GM19351 (cell line): ENCODE measurements around the gene LSAMP.
"Not testable (repeated sequence)": the region's sequence is repeated elsewhere in the genome, so short reads cannot be mapped to it uniquely, and the experiment has no call there.

Experiments
- ATAC-seq: cut with Tn5 transposase; IDR thresholded peaks from one replicate; pipeline ENCODE4 v1.9.1; 2021; ENCODE audit warnings: mild to moderate bottlenecking, moderate library complexity; ENCODE audit not compliant: unreplicated experiment

Gene LSAMP

GRCh38 chr3:116129187-116129946 is 315.9 kb downstream of the LSAMP start:
- no peak for ATAC-seq

GRCh38 chr3:116127464-116127863 is 317.8 kb downstream of the LSAMP start:
- no peak for ATAC-seq

DNA sequence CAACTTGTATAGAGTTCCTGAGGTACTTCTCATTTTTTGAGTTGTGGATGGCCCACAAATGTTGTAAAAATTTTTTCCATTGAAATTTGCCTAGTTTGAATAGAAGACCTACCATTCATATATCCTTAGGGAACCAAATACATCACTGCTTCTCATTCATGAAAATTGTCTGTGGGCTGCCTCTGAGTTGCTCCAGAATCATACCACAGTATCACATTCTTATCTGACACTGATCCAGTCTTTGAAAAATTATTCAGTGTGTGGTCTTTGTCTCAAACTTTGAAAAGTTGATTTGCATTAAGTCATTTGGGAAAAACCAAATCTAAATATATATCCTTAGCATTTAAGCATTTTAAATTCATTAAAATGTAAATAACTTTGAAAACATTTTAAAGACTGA is 321.1 kb downstream of the LSAMP start:
- ATAC-seq, result no peak

GRCh38 chr3:116118475-116119169 is 326.7 kb downstream of the LSAMP start:
- ATAC-seq, result no peak

DNA sequence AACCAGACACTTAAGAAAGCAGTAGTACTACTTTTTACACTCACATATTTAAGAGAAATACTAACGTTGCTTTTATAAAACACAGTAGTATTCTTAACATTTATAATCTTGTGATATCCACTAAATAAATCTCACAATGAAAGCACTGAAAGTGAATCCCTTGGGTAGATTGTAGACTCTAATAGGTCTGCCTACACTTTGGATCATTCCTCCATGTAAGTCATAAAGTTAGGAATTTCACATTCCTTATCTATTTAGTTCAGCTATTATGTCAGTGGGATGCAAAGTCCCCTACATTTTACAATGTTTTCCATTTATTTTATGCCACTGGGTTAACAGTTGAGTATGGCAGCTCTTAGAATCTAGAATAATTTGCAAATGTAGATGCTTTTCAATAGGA is 330.7 kb downstream of the LSAMP start:
- ATAC-seq, result no peak

- no peak for ATAC-seq
These were observed 332.6 kb downstream of the LSAMP start for GRCh38 chr3:116112696-116113095.

DNA sequence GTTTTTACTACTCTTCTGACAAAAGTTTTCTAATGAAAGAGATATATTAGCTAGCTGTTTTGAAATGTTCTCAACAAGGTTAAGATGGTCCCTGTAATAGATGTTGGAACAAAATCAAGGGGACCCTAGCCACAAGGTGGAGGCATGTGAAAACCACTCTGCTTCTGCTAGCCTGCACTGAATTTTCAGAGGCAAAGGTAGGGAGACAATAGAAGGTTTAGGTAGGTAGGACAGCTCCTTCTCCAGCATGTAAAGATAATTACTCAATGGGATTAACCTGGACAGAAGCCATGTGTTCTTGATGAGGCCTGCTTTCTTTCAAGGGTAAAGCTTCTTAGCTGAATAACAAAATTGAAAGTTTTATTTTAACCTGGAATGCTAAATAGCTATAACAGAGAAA is 333.5 kb downstream of the LSAMP start:
- ATAC-seq, result no peak

DNA sequence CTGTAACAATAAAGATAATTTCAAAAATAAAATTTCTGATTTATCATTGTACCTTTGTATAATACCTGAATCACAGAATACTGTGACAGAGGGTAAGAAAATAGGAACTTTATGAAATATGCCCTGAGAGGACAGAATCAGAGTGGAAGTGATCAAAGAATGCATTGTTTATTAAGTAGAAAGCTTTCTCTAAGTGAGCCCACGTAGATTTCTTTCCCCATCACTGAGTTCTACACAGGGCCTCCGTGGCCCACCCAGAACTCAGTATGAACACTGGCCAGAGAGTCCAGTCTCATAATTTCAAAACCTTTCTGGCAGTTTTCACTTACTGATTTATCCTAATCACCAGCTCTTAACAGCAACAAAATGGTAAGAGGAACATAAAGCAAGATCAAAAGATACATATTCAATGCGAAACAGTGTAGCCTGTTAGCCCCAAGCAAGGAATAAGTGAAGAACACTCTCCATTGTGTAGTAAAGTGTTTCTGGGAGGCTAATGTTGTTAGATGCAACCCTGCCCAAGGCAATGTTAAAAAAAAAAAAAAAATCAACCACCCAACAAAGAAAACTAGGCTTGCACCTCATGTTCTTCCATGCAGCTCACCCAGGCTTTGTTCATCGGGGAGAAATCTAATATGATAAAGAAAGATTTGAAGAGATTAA is 341.3 kb downstream of the LSAMP start:
- ATAC-seq, result no peak

DNA sequence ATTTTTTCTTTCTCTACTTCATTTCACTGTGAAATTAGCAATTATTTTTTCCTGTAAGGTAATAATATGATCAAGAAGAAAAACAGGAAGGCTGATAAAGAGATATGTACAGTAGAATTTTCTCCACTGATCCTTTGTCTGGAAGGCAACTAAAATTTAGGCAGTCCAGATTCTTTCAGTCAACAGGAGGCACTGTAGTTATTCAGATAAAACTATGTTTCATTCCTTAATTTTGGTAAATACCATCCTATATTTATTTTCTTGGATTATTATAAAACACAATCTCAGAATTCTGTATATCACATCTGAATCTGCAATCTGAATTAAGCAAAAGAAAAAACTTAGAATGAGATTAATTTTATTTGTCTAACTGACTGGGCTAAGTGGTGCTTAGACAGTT is 343.2 kb downstream of the LSAMP start:
- no peak for ATAC-seq

GRCh38 chr3:116097226-116097625 is 348.1 kb downstream of the LSAMP start:
- no peak for ATAC-seq

DNA sequence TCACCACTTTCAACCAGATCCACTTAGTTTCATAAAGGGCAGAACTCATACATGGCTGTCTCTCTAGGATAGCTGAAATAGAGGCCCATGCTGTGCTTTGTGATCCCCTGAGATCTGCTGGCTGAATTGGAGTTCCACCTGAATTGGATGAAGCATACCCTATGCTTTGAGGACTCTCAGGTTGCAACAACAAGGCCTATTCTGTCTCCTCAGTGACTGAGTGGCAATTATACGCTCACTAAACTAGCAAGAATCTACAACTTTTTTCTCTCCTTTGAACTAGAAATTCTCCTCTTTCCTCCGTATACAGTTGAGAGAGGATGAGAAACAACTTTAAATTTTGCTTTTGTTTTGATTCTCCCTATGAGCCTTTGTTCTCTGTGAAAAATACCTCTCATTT is 348.7 kb downstream of the LSAMP start:
- no peak for ATAC-seq

- ATAC-seq, result no peak
These were observed 351.9 kb downstream of the LSAMP start for GRCh38 chr3:116093374-116093773.

DNA sequence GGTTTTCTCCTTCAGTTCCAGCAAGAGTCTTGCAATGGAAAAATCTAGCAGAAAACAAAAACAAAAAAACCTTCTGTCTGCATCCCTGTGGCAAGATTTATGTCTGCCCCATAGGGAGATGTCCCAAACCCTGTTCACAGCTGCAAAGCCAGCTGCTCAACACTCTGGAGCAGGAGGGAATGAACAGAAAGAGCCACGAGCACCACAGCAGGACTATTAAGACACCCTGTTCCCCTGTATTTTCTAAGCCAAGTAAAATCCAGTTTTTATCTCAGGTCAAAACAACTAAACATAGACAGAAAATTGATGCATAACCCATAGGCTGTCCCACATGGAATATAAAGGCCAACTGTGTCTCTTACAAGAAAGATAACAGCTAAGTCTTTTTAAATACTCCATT is 357.9 kb downstream of the LSAMP start:
- ATAC-seq, result no peak

DNA sequence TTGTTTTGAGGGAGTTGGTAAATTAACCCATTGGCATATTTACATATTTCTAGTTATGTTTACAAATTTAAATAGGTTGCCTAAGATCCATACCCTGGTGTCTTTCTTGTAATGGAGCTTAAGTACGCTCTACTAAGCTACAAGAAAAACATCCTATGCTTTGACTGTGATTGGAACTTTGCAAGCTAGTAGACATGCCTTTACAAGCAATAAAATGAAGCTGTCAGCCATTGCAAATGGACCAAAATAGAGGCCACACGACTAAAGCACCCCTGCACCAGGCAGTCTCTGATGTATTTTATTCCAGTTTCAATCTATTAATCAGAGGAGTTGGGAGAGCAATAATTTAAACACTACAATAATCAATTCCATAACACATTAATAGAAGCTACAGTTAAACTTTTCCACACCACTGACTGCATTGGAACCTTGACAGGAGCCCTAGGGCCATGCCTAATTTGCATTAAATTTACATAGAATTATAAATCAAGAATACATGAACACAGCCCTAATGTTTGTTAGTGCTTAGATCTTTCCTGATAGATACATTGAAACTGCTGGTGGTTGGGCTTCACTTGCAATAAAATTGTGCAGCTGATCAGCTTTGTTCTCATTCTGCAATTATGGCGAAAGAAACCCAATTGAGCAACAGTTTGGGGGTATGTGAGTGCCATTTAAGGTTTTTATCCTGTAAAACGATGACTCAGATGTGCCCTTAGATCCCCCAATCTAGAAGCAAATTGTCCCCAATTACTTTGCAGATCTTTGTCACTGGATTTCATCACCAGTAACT is 360.1 kb downstream of the LSAMP start:
- no peak for ATAC-seq

DNA sequence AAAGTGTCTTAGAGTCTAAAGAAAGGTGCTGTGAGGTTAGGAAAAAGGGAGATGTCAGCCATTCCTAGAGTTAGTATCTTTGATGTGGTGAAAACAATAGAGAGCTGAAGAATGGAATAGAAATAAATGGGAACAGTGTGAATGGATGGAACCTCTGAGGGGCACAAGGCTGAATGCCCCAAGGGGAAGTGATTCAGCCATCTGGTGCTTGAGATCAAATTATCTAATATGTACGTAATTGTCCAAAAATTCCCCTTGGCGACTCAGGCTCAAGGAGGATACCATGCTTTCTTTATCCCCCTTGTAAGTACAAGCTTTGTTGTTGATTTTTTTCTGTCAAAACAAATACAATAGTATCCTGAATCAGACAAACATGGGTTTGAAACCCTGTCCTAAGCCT is 361.6 kb downstream of the LSAMP start:
- ATAC-seq, result no peak

DNA sequence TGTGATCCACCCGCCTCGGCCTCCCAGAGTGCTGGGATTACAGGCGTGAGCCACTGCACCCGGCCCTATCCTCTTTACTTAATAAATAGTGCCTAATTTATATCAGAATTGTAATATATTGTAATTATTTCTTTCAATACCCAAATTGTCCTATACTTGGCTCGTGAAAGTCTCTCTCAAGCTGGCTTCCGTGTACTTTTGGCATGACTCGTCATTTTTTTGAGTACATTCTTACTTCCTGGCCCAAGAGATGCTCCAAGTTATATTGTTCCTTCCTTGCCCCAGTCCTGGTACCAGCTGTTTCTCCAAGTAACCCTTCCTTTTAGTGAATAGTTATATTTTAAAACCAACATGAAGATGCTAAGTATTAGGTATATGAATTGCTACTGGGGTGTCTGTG is 366.7 kb downstream of the LSAMP start:
- ATAC-seq, result no peak

- ATAC-seq, result no peak
These were observed 367.7 kb downstream of the LSAMP start for GRCh38 chr3:116077557-116077956.

GRCh38 chr3:116077059-116077458 is 368.2 kb downstream of the LSAMP start:
- no peak for ATAC-seq

DNA sequence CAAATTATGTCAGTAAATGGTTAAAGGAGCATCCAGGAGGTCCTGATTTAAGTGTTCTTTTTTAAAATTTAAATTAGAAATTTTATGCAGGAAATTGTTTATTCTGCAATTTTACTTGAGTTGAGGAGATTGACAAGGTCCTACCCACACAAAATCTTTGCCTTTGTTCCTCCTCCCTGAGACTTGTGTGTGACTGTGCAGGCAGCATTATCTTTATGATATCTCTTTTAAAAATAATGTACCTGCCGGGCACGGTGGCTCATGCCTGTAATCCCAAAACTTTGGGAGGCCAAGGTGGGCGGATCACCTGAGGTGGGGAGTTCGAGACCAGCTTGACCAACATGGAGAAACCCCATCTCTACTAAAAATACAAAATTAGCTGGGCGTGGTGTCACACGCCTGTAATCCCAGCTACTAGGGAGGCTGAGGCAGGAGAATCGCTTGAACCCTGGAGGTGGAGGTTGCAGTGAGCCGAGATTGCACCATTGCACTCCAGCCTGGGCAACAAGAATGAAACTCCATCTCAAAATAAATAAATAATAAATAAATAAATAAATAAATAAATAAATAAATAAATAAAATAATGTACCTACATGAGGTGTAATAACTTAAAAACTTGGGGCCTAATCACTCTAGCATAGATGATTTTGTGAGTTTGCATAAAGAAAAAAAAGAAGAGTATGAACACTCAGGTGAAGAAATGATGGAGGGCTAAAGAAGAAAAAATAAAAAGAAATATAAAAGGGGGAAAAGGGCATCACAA is 374.6 kb downstream of the LSAMP start:
- not testable (repeated sequence) for ATAC-seq

DNA sequence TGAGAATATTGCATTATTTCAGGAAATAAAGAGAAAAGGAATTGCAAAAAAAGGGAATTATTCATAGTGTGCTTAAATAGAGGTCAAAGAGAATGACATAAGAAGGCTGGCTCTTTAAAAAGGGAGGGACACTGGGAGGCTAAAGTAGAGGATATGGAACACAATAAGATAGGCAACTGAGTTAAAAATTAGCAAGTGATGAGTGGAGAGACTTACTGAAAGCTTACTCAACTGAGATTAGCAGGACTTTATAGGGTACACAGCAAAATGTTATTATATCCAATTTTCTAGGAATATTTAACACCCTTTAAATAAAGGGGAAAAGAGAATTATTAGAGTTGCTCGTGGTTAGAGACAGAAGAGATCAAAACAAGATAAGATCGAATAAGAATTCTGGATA is 375.2 kb downstream of the LSAMP start:
- ATAC-seq, result no peak

- ATAC-seq, result no peak
These were observed 376.3 kb downstream of the LSAMP start for GRCh38 chr3:116069024-116069423.
